Activated T-cell treated with anti-CD3 and anti-CD28 coated beads, Interleukin-2, amount 50 U/mL, for 4 hours (primary cell): ENCODE results near the gene DNAJA3. TPM values are rescaled to one million over a fixed set of nuclear protein-coding genes. Genes with fewer than 3 reads are reported as not detected.

Source experiments
- ATAC-seq, 2 donors: fragments of 200-7000 bp; cut with Tn5 transposase; one replicate each; pipeline ENCODE4 v1.10.0; 2021
- DNase-seq: peaks from one replicate; pipeline ENCODE4 v3.0.0-alpha.2; 2020
- H3K27me3 Mint-ChIP-seq: one replicate; pipeline ENCODE4 v1.8.0; 2021; ENCODE audit warnings: low read depth, mixed read lengths
- H3K36me3 Mint-ChIP-seq: one replicate; pipeline ENCODE4 v1.8.0; 2022; ENCODE audit warnings: mixed read lengths; ENCODE audit not compliant: insufficient read depth
- H3K4me1 Mint-ChIP-seq: one replicate; pipeline ENCODE4 v1.8.0; 2021; ENCODE audit warnings: low read depth, mixed read lengths
- H3K4me3 Mint-ChIP-seq: one replicate; pipeline ENCODE4 v1.8.0; 2021; ENCODE audit warnings: mild to moderate bottlenecking, moderate library complexity, mixed read lengths
- H3K9me3 Mint-ChIP-seq: one replicate; pipeline ENCODE4 v1.8.0; 2021; ENCODE audit warnings: mixed read lengths
- total RNA-seq, 3 donors: library from RNA; stranded (reverse); gene quantifications; one replicate each; pipeline ENCODE4 v1.2.1, GENCODE V29; 2021

Gene DNAJA3
- total RNA-seq, 3 donors from 2014 or later = 108 to 124 (median 123) TPM

- Mint-ChIP-seq H3K9me3 (no peaks in the 10 kb centered on the region), H3K4me1 (peaks cover 29% of the 10 kb centered on the region)
- no peak for ATAC-seq
These were observed 35.8 kb downstream of the DNAJA3 start for GRCh38 chr16:4461250-4462085.

GRCh38 chr16:4463522-4464163 is 38.0 kb downstream of the DNAJA3 start:
- H3K27me3 Mint-ChIP-seq = no peaks in the 10 kb centered on the region
- H3K4me3 Mint-ChIP-seq = no peak overlapping the region
- H3K4me1 Mint-ChIP-seq = peaks cover 35% of the 10 kb centered on the region
- no peak for ATAC-seq
- peaks cover 26% of the 10 kb centered on the region for H3K36me3 Mint-ChIP-seq
- DNase-seq = no peak
- H3K9me3 Mint-ChIP-seq = no peaks in the 10 kb centered on the region

More at GRCh38 chr16:4461250-4462085, 35.8 kb downstream of the DNAJA3 start:
- Mint-ChIP-seq H3K27me3 (no peaks in the 10 kb centered on the region), H3K36me3 (peaks cover 25% of the 10 kb centered on the region), H3K4me3 (no peak overlapping the region)
- no peak for DNase-seq

- H3K4me1 Mint-ChIP-seq = peaks cover 23% of the 10 kb centered on the region
- H3K4me3 Mint-ChIP-seq = peak overlapping the region; percentile 55
- peaks cover 16% of the 10 kb centered on the region for H3K36me3 Mint-ChIP-seq
- ATAC-seq (peak; percentile 76 to 97), DNase-seq (peak; percentile 52)
- H3K27me3 Mint-ChIP-seq = no peaks in the 10 kb centered on the region
- no peaks in the 10 kb centered on the region for H3K9me3 Mint-ChIP-seq
These were observed 40.5 kb downstream of the DNAJA3 start for GRCh38 chr16:4465977-4466779.

GRCh38 chr16:4467916-4468315 is 42.2 kb downstream of the DNAJA3 start:
- Mint-ChIP-seq H3K27me3 (no peaks in the 10 kb centered on the region), H3K9me3 (no peaks in the 10 kb centered on the region), H3K4me1 (peaks cover 27% of the 10 kb centered on the region), H3K36me3 (peaks cover 15% of the 10 kb centered on the region), H3K4me3 (no peak overlapping the region)
- ATAC-seq = no peak
- DNase-seq = no peak

GRCh38 chr16:4468972-4469371 is 43.3 kb downstream of the DNAJA3 start:
- Mint-ChIP-seq H3K9me3 (no peaks in the 10 kb centered on the region), H3K4me1 (peaks cover 32% of the 10 kb centered on the region), H3K36me3 (peaks cover 15% of the 10 kb centered on the region), H3K27me3 (no peaks in the 10 kb centered on the region), H3K4me3 (no peak overlapping the region)
- no peak for ATAC-seq
- DNase-seq = no peak

DNA sequence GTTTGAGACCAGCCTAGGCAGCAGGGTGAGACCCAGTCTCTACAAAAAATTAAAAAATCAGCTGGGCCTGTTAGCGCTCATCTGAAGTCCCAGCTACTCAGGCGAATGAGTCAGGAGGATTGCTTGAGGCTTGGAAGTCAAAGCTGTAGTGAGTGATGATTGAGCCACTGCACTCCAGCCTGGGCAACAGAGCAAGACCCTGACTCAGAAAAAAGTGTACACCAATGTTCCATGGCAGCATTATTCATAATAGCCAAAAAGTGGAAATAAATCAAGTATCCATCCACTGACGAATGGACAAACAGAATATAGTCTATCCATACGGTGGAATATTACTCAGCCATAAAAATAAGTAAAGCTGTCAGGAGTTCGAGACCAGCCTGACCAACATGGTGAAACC is 46.2 kb downstream of the DNAJA3 start:
- Mint-ChIP-seq H3K4me1 (peaks cover 20% of the 10 kb centered on the region), H3K4me3 (no peak overlapping the region), H3K36me3 (peaks cover 6% of the 10 kb centered on the region), H3K27me3 (no peaks in the 10 kb centered on the region), H3K9me3 (no peaks in the 10 kb centered on the region)
- DNase-seq (no peak), ATAC-seq (no peak)

- Mint-ChIP-seq H3K4me3 (peak overlapping the region; percentile 21), H3K36me3 (peaks cover 5% of the 10 kb centered on the region), H3K27me3 (no peaks in the 10 kb centered on the region), H3K4me1 (peaks cover 24% of the 10 kb centered on the region), H3K9me3 (no peaks in the 10 kb centered on the region)
- no peak for ATAC-seq
- no peak for DNase-seq
These were observed 47.2 kb downstream of the DNAJA3 start for GRCh38 chr16:4472880-4473279.

DNA sequence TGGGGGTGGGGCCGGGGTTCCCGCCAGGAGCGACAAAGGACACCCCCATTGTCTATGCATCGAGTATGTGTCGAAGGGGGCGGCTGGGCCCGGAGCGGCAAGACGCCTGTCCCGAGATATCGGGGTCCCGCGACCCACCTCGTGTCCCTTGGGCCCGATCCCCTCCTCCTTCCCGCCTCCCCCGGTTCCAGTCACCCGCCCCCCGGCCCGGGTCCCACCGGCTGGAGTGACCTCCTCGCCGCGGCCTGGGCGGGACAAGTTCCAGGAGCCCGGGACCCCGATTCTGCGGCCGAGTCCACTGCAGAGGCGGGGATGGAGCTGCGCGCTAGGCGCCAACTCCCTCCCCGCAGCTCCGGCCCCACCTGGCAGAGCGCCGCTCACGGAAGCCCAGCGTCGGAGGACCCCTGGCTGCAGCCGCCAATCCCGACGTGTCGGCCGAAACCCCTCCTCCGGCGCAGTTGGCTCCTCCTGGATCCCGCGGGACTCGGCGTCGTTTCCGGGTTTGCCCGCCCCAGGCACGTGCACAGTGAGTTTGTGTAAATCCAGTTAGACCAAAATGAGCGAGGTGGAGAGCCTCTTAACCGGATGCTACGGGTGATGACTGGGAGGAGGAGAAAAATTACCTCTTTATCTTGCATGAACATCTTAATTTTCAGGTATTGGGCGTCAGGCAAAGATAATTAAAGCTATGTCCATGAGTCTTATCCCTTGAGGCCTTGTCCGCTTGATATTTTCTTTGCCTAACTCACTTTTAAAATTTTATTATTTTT is 48.7 kb downstream of the DNAJA3 start, which contains the start of gene NMRAL1:
Gene NMRAL1, minus strand, starts transcription at position 434 of the 770 bp plus-strand sequence. CDS start 493 bp downstream, outside the sequence.
- ATAC-seq = peak; percentile 55 to 61
- Mint-ChIP-seq H3K27me3 (no peaks in the 10 kb centered on the region), H3K4me1 (peaks cover 33% of the 10 kb centered on the region), H3K36me3 (peaks cover 3% of the 10 kb centered on the region), H3K9me3 (no peaks in the 10 kb centered on the region), H3K4me3 (peak within 1 kb of the TSS; percentile 90)
- peak; percentile 72 for DNase-seq

DNA sequence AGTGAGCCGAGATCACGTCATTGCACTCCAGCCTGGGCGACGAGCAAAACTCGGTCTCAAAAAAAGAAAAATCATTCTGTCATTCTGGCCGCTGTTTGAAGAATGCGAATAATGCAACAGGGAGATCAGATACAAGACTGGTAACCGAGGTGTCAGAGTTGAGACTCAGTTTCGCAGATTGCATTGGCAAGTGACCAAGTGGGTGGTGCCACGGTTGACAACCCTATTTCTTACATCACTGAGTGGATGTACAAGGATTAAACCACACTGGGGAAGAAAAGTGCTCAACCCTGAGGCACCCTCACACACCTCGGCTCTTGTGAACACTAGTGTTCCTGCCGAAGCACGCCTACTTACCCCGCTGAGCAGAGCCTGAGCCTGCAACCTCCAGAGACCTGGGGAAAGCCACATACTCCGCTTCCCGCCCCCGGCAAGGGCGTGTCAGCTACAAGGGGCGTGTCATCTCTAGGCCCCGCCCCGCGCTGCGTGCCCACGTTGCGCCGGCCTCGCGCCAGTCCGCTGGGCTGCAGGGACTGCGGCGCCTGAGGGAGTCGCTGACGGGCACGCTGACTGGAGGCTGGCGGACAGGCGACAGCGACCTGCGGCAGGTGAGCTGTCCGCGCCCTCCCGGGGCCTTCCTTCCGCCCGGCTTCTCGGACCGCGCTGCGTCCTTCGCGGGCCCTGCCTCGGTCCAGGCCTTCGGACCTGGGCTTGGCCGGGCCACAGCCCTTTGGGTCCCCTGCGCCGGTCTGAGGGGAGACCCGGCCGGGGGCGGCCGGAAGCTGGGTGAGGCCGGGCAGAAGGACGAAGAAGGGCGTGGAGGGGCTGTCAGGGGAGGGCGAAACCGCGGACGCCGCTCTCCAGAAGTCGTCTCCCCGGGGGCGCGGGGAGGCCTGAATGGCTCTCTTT is 50.5 kb downstream of the DNAJA3 start, which contains the start of gene HMOX2:
Gene HMOX2, plus strand, starts transcription at position 519 of the 909 bp plus-strand sequence. CDS start 29,127 bp downstream, outside the sequence.
- no peaks in the 10 kb centered on the region for H3K9me3 Mint-ChIP-seq
- ATAC-seq (peak; percentile 86 to 89), DNase-seq (peak; percentile 94)
- H3K36me3 Mint-ChIP-seq = peaks cover 3% of the 10 kb centered on the region
- H3K4me3 Mint-ChIP-seq = peak within 1 kb of the TSS; percentile 90
- peaks cover 35% of the 10 kb centered on the region for H3K4me1 Mint-ChIP-seq
- no peaks in the 10 kb centered on the region for H3K27me3 Mint-ChIP-seq

DNA sequence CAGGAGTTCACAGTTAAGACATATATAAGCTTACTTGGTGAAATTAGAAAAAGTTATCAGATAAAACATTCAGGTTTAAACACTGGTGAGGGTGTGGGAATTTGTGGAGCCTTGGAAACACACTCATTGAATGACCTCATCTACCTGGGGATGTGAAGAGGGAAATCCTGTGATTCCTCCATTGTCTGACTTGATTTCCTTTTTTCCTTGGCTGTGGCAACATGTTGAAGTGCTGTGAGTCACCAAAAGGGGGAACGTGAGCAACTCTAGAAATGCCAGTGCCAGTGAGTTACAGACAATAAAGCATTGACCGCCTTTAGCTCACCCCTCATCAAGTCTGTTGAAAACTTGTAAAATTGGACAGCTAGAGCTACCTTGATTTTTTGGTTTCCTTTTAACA is 52.3 kb downstream of the DNAJA3 start:
- Mint-ChIP-seq H3K4me1 (peaks cover 47% of the 10 kb centered on the region), H3K9me3 (no peaks in the 10 kb centered on the region), H3K4me3 (peak overlapping the region; percentile 90), H3K36me3 (peaks cover 8% of the 10 kb centered on the region), H3K27me3 (no peaks in the 10 kb centered on the region)
- no peak for DNase-seq
- no peak for ATAC-seq

GRCh38 chr16:4481526-4481925 is 55.9 kb downstream of the DNAJA3 start:
- Mint-ChIP-seq H3K9me3 (no peaks in the 10 kb centered on the region), H3K27me3 (no peaks in the 10 kb centered on the region), H3K36me3 (peaks cover 16% of the 10 kb centered on the region), H3K4me3 (no peak overlapping the region), H3K4me1 (peaks cover 47% of the 10 kb centered on the region)
- DNase-seq = no peak
- ATAC-seq = no peak

GRCh38 chr16:4481963-4482362 is 56.3 kb downstream of the DNAJA3 start:
- no peak for DNase-seq
- Mint-ChIP-seq H3K27me3 (no peaks in the 10 kb centered on the region), H3K4me1 (peaks cover 51% of the 10 kb centered on the region), H3K4me3 (no peak overlapping the region), H3K9me3 (no peaks in the 10 kb centered on the region), H3K36me3 (peaks cover 16% of the 10 kb centered on the region)
- ATAC-seq = no peak
